GM23338 (cell line): ENCODE data around the gene FNDC3B. TPM values are rescaled to one million over a fixed set of nuclear protein-coding genes. Genes with fewer than 3 reads are reported as not detected.

Experiments
- ATAC-seq: fragments of 200-7000 bp; cut with Tn5 transposase; 3 replicates; pipeline ENCODE4 v1.9.1; 2020
- DNase-seq: peaks from one replicate; pipeline ENCODE4 v3.0.0-alpha.2; 2015; ENCODE audit warnings: low spot score
- H2AFZ ChIP-seq: fragments of 200-600 bp; sonication (generic); 2 replicates; pipeline ENCODE4 v1.8.0; 2016; ENCODE audit warnings: antibody characterized with exemption, mild to moderate bottlenecking, moderate library complexity
- H3F3A ChIP-seq: fragments of 200-600 bp; sonication (generic); replicated peaks from 2 replicates; pipeline ENCODE4 v1.8.0; 2017; ENCODE audit warnings: antibody characterized with exemption, mixed run types, low read depth
- H3K27ac ChIP-seq: fragments of 200-600 bp; sonication (generic); 2 replicates; pipeline ENCODE4 v1.6.1; 2016; ENCODE audit warnings: low read depth
- H3K27me3 ChIP-seq: fragments of 200-600 bp; sonication (generic); 2 replicates; pipeline ENCODE4 v1.8.0; 2016; ENCODE audit warnings: mild to moderate bottlenecking, mixed run types, moderate library complexity; ENCODE audit not compliant: insufficient read depth
- H3K36me3 ChIP-seq: fragments of 200-600 bp; sonication (generic); 2 replicates; pipeline ENCODE4 v1.8.0; 2016; ENCODE audit warnings: mild to moderate bottlenecking; ENCODE audit not compliant: insufficient read depth
- H3K4me1 ChIP-seq: fragments of 200-600 bp; sonication (generic); 2 replicates; pipeline ENCODE4 v1.8.0; 2016; ENCODE audit warnings: mild to moderate bottlenecking, moderate library complexity; ENCODE audit not compliant: insufficient read depth
- H3K4me2 ChIP-seq: fragments of 200-600 bp; sonication (generic); 2 replicates; pipeline ENCODE4 v1.7.1; 2017; ENCODE audit warnings: mixed run types
- H3K4me3 ChIP-seq: fragments of 200-600 bp; sonication (generic); 2 replicates; pipeline ENCODE4 v1.6.1; 2016; ENCODE audit warnings: mixed run types
- H3K79me2 ChIP-seq: fragments of 200-600 bp; sonication (generic); replicated peaks from 2 replicates; pipeline ENCODE4 v1.8.0; 2017; ENCODE audit warnings: mild to moderate bottlenecking; ENCODE audit not compliant: insufficient read depth
- H3K9me2 ChIP-seq: fragments of 200-600 bp; sonication (generic); 2 replicates; pipeline ENCODE4 v1.8.0; 2017; ENCODE audit not compliant: insufficient read depth
- H4K20me1 ChIP-seq: fragments of 200-600 bp; sonication (generic); replicated peaks from 2 replicates; pipeline ENCODE4 v1.8.0; 2017; ENCODE audit warnings: mild to moderate bottlenecking; ENCODE audit not compliant: insufficient read depth
- H3K27ac Mint-ChIP-seq: 2 replicates; pipeline ENCODE4 v1.8.0; 2020; ENCODE audit warnings: inconsistent platforms, mild to moderate bottlenecking, moderate library complexity, mixed read lengths
- H3K27me3 Mint-ChIP-seq: 3 replicates; pipeline ENCODE4 v1.8.0; 2022; ENCODE audit warnings: low read depth, mild to moderate bottlenecking, moderate library complexity, mixed read lengths, inconsistent platforms; ENCODE audit not compliant: insufficient read depth, poor library complexity
- H3K36me3 Mint-ChIP-seq: 3 replicates; pipeline ENCODE4 v1.8.0; 2021; ENCODE audit warnings: low read depth, mild to moderate bottlenecking, inconsistent platforms, moderate library complexity, mixed read lengths
- H3K4me1 Mint-ChIP-seq: 3 replicates; pipeline ENCODE4 v1.8.0; 2020; ENCODE audit warnings: mild to moderate bottlenecking, inconsistent platforms, mixed read lengths
- H3K4me3 Mint-ChIP-seq: 3 replicates; pipeline ENCODE4 v1.8.0; 2021; ENCODE audit warnings: moderate library complexity, mild to moderate bottlenecking, inconsistent platforms, mixed read lengths
- H3K9me3 Mint-ChIP-seq: 3 replicates; pipeline ENCODE4 v1.8.0; 2020; ENCODE audit warnings: moderate library complexity, mild to moderate bottlenecking, inconsistent platforms, mixed read lengths
- CREB1 ChIP-seq: fragments of 250-450 bp; sonication (Bioruptor Pico); IDR thresholded peaks from 2 replicates; pipeline ENCODE4 v1.5.0; 2020; ENCODE audit warnings: low read depth, mild to moderate bottlenecking, moderate library complexity
- ETS1 ChIP-seq: IDR thresholded peaks from 2 replicates; pipeline ENCODE4 v1.6.1; 2016; ENCODE audit warnings: antibody characterized with exemption
- EZH2 ChIP-seq: fragments of 200-600 bp; sonication (generic); IDR thresholded peaks from one replicate; pipeline ENCODE4 v1.8.0; 2017; ENCODE audit warnings: antibody characterized with exemption, mild to moderate bottlenecking, low read depth; ENCODE audit not compliant: unreplicated experiment
- EZH2phosphoT487 ChIP-seq: fragments of 200-600 bp; sonication (generic); IDR thresholded peaks from one replicate; pipeline ENCODE4 v1.8.1; 2018; ENCODE audit warnings: antibody characterized with exemption; ENCODE audit not compliant: unreplicated experiment
- JUNB ChIP-seq: IDR thresholded peaks from one replicate; pipeline ENCODE4 v1.6.1; 2016; ENCODE audit warnings: antibody characterized with exemption; ENCODE audit not compliant: unreplicated experiment
- NANOG ChIP-seq: IDR thresholded peaks from 2 replicates; pipeline ENCODE4 v1.6.1; 2016; ENCODE audit warnings: antibody characterized with exemption, borderline replicate concordance
- POLR2AphosphoS5 ChIP-seq: IDR thresholded peaks from 2 replicates; pipeline ENCODE4 v1.6.1; 2016; ENCODE audit warnings: antibody characterized with exemption, low read depth
- REST ChIP-seq: IDR thresholded peaks from one replicate; pipeline ENCODE4 v1.6.1; 2018; ENCODE audit warnings: antibody characterized with exemption; ENCODE audit not compliant: unreplicated experiment
- STAT1 ChIP-seq: IDR thresholded peaks from one replicate; pipeline ENCODE4 v1.6.1; 2016; ENCODE audit warnings: antibody characterized with exemption; ENCODE audit not compliant: unreplicated experiment
- ZNF114 ChIP-seq: fragments of 250-450 bp; sonication (Bioruptor Pico); IDR thresholded peaks from 2 replicates; pipeline ENCODE4 v1.5.0; 2020; ENCODE audit warnings: mild to moderate bottlenecking, moderate library complexity
- ZNF331 ChIP-seq: fragments of 250-450 bp; sonication (Bioruptor Pico); IDR thresholded peaks from 2 replicates; pipeline ENCODE4 v1.5.0; 2020; ENCODE audit warnings: low read depth, mild to moderate bottlenecking, moderate library complexity
- ZNF462 ChIP-seq: fragments of 250-450 bp; sonication (Bioruptor Pico); IDR thresholded peaks from 2 replicates; pipeline ENCODE4 v1.5.0; 2020; ENCODE audit warnings: mild to moderate bottlenecking, moderate library complexity
- polyA plus RNA-seq: library from polyadenylated mRNA; unstranded; fragments of >200 nt; fragmentation: Nextera tagmentation; extraction: Ambion mirVana; gene quantifications from 2 replicates; pipeline ENCODE4 v1.2.1, GENCODE V29; 2016
- total RNA-seq: library from RNA; depleted of rRNA; stranded (reverse); fragments of >200 nt; shearing (Covaris generic); gene quantifications from 2 replicates; pipeline ENCODE4 v1.2.3, GENCODE V29; 2014
- TF ChIP-seq, protein P1 (sequence below), 2 experiments: fragments of 200-600 bp in 1 of 2; sonication (generic) in 1 of 2; conservative IDR thresholded peaks; 2 replicates each; pipeline versions ENCODE4 v1.5.1 to v1.6.1; 2016 to 2017; ENCODE audit warnings: antibody characterized with exemption in 2 of 2, low read depth in 2 of 2, mild to moderate bottlenecking in 2 of 2, moderate library complexity in 1 of 2

FNDC3B gene
- total and polyA plus RNA-seq, 2 experiments from 2014 or later = 19.1 to 55.4 TPM

DNA sequence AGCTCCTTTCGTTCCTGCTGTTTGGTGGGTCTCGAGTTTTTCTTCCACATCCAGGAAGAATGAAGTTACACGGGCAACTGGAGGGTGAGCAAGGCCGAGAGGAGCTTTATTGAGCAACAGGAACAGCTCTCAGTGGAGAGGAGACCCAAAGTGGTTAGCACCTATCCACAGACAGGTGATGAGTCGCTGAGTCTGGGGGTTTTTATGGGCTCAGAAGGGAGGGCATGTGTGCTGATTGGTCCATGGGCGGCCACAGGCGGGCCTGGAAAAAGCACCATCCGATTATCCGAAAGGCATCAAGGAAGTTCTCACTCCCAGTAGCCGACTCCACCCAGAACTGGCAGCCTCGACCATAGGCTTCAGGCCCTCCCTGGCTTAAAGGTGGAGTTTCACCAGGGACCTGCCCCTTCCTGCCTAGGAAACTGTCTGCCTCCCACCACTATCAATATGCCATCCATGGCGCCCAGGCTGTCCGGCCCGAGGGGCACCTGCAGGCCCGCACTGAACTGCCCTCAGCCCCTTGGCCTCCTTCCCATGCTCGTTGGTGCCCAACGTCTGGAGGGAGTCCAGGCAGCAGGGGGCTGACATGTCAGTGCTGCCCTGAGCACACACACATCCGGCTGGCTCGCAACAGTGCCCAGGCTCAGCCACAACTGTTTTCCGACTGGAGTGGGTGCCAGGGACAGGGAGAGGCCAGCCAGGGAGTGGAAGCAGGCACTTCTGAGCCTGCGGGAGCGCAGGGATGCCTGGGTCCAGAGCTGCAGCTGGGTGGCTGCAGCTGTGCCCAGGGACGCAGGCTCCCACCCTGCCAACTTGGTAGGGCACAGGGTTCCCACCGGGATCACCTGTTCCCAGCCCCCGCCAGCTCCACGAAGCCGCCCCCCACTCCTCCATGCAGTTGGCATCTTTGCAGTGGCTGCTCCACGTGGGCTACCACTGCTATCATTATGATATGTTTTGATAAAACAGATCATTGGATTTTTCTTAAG is 170.2 kb downstream of the FNDC3B start:
- no peak for TF ChIP-seq ZNF331 (CRISPR knock-in tag)
- TF ChIP-seq JUNB = no peak
- TF ChIP-seq ZNF114 = no peak
- TF ChIP-seq EZH2 = no peak
- no peak for TF ChIP-seq ZNF462 (CRISPR knock-in tag)
- TF ChIP-seq, protein P1, sequence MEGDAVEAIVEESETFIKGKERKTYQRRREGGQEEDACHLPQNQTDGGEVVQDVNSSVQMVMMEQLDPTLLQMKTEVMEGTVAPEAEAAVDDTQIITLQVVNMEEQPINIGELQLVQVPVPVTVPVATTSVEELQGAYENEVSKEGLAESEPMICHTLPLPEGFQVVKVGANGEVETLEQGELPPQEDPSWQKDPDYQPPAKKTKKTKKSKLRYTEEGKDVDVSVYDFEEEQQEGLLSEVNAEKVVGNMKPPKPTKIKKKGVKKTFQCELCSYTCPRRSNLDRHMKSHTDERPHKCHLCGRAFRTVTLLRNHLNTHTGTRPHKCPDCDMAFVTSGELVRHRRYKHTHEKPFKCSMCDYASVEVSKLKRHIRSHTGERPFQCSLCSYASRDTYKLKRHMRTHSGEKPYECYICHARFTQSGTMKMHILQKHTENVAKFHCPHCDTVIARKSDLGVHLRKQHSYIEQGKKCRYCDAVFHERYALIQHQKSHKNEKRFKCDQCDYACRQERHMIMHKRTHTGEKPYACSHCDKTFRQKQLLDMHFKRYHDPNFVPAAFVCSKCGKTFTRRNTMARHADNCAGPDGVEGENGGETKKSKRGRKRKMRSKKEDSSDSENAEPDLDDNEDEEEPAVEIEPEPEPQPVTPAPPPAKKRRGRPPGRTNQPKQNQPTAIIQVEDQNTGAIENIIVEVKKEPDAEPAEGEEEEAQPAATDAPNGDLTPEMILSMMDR (conservative IDR thresholded peaks at IDR 0.05; ENCODE audit: low read depth in 2 of 2) = no peak
- TF ChIP-seq NANOG = no peak
- no peak for TF ChIP-seq CREB1 (CRISPR knock-in tag)
- TF ChIP-seq EZH2phosphoT487 = no peak
- TF ChIP-seq REST = no peak
- no peak for TF ChIP-seq POLR2AphosphoS5
- no peak for TF ChIP-seq ETS1
- TF ChIP-seq STAT1 = no peak
- Histone ChIP-seq H3K4me1 (peaks cover 18% of the 10 kb centered on the region), H3K9me2 (no peaks in the 10 kb centered on the region), H3K79me2 (peaks cover 89% of the 10 kb centered on the region), H3K27me3 (no peaks in the 10 kb centered on the region), H4K20me1 (0 out of 2 replicates have a peak, but pooled peaks cover under 1% of the 10 kb centered on the region), H3K4me2 (no peak overlapping the region), H3K4me3 (no peak overlapping the region), H3K36me3 (no peaks in the 10 kb centered on the region), H3K27ac (0 out of 2 replicates have a peak overlapping the region, but pooled peaks have one; percentile 26), H2AFZ (no peak overlapping the region), H3F3A (no peaks in the 10 kb centered on the region)
- DNase-seq (no peak), ATAC-seq (peak; percentile 10; the same call in 2 of the 3 replicates)
- Mint-ChIP-seq H3K27ac (peak overlapping the region; percentile 56; the same call in 1 of the 2 replicates), H3K9me3 (peaks cover 16% of the 10 kb centered on the region), H3K4me3 (no peak overlapping the region), H3K4me1 (peaks cover 38% of the 10 kb centered on the region), H3K36me3 (peaks cover 29% of the 10 kb centered on the region), H3K27me3 (peaks cover 4% of the 10 kb centered on the region)
